Liver (tissue), 9 donors: Measurements from ENCODE around the gene CT45A10. TPM values are rescaled to one million over a fixed set of nuclear protein-coding genes. Genes with fewer than 3 reads are reported as not detected.

Experiments used
- DNase-seq: peaks from one replicate; pipeline ENCODE4 v3.0.0-alpha.2; 2017; ENCODE audit warnings: low spot score
- H3K27ac ChIP-seq, 2 donors: one replicate each; pipeline ENCODE4 v1.7.0; 2013; ENCODE audit warnings: inconsistent platforms in 2 of 2, low read length in 2 of 2, control low read depth in 1 of 2, low read depth in 1 of 2, mild to moderate bottlenecking in 1 of 2
- H3K27me3 ChIP-seq, 4 donors: one replicate each; pipeline versions ENCODE4 v1.6.1 to v1.7.0; 2013; ENCODE audit warnings: low read length in 3 of 4, inconsistent platforms in 1 of 4, mild to moderate bottlenecking in 1 of 4, moderate library complexity in 1 of 4; ENCODE audit not compliant: control insufficient read depth in 4 of 4, insufficient read depth in 4 of 4
- H3K36me3 ChIP-seq, 4 donors: one replicate each; pipeline versions ENCODE4 v1.6.1 to v1.7.0; 2013; ENCODE audit warnings: low read length in 3 of 4, mild to moderate bottlenecking in 3 of 4, low read depth in 1 of 4, moderate library complexity in 1 of 4; ENCODE audit not compliant: control insufficient read depth in 4 of 4, insufficient read depth in 3 of 4
- H3K4me1 ChIP-seq, 4 donors: one replicate each; pipeline versions ENCODE4 v1.6.1 to v1.7.0; 2013; ENCODE audit warnings: low read length in 3 of 4, mild to moderate bottlenecking in 3 of 4, moderate library complexity in 1 of 4; ENCODE audit not compliant: control insufficient read depth in 4 of 4, insufficient read depth in 4 of 4
- H3K4me3 ChIP-seq, 3 donors: one replicate each; pipeline versions ENCODE4 v1.6.1 to v1.7.0; 2013; ENCODE audit warnings: low read length in 3 of 3, control low read depth in 1 of 3, low read depth in 1 of 3, mild to moderate bottlenecking in 1 of 3
- H3K9ac ChIP-seq, 2 donors: one replicate each; pipeline ENCODE4 v1.7.0; 2013; ENCODE audit warnings: low read length in 2 of 2, mild to moderate bottlenecking in 2 of 2, moderate library complexity in 2 of 2, control low read depth in 1 of 2, low read depth in 1 of 2
- H3K9me3 ChIP-seq, 4 donors: one replicate each; pipeline versions ENCODE4 v1.6.1 to v1.7.0; 2013; ENCODE audit warnings: low read length in 3 of 4; ENCODE audit not compliant: control insufficient read depth in 4 of 4
- ATF3 ChIP-seq: IDR thresholded peaks from 2 replicates; pipeline ENCODE4 v1.6.1; 2016; ENCODE audit warnings: antibody characterized with exemption
- CTCF ChIP-seq: fragments of 150-350 bp; IDR thresholded peaks from 2 replicates; pipeline ENCODE4 v1.5.1; 2017; ENCODE audit warnings: improper control_type of control experiment, low read depth, low read length; ENCODE audit not compliant: missing input control
- EGR1 ChIP-seq, 2 donors: IDR thresholded peaks; 2 replicates each; pipeline ENCODE4 v1.6.1; 2016 to 2018; ENCODE audit warnings: antibody characterized with exemption in 2 of 2, low read depth in 2 of 2
- FOXA1 ChIP-seq: IDR thresholded peaks from 2 replicates; pipeline ENCODE4 v1.6.1; 2016; ENCODE audit warnings: antibody characterized with exemption
- FOXA2 ChIP-seq: IDR thresholded peaks from 2 replicates; pipeline ENCODE4 v1.6.1; 2016; ENCODE audit warnings: antibody characterized with exemption
- GABPA ChIP-seq, 2 donors: IDR thresholded peaks in 1 of 2; conservative IDR thresholded peaks in 1 of 2; 2 replicates each; pipeline ENCODE4 v1.6.1; 2016; ENCODE audit warnings: antibody characterized with exemption in 2 of 2, mild to moderate bottlenecking in 1 of 2, moderate library complexity in 1 of 2
- HNF4A ChIP-seq, 2 donors: conservative IDR thresholded peaks; 2 replicates each; pipeline ENCODE4 v1.6.1; 2016; ENCODE audit warnings: antibody characterized with exemption in 2 of 2, mild to moderate bottlenecking in 2 of 2
- HNF4G ChIP-seq: IDR thresholded peaks from 2 replicates; pipeline ENCODE4 v1.6.1; 2016; ENCODE audit warnings: antibody characterized with exemption
- JUND ChIP-seq, 2 donors: IDR thresholded peaks; 2 replicates each; pipeline ENCODE4 v1.6.1; 2016; ENCODE audit warnings: antibody characterized with exemption in 2 of 2
- MAX ChIP-seq: IDR thresholded peaks from 2 replicates; pipeline ENCODE4 v1.6.1; 2016; ENCODE audit warnings: antibody characterized with exemption
- NR2F2 ChIP-seq: IDR thresholded peaks from 2 replicates; pipeline ENCODE4 v1.6.1; 2016; ENCODE audit warnings: antibody characterized with exemption
- RAD21 ChIP-seq, 2 donors: IDR thresholded peaks; 2 replicates each; pipeline ENCODE4 v1.6.1; 2016; ENCODE audit warnings: antibody characterized with exemption in 2 of 2, mild to moderate bottlenecking in 2 of 2
- REST ChIP-seq: IDR thresholded peaks from 2 replicates; pipeline ENCODE4 v1.6.1; 2016; ENCODE audit warnings: antibody characterized with exemption, mild to moderate bottlenecking
- RXRA ChIP-seq, 2 donors: IDR thresholded peaks; 2 replicates each; pipeline ENCODE4 v1.6.1; 2017 to 2018; ENCODE audit warnings: antibody characterized with exemption in 2 of 2, mild to moderate bottlenecking in 1 of 2
- SP1 ChIP-seq: IDR thresholded peaks from 2 replicates; pipeline ENCODE4 v1.6.1; 2018; ENCODE audit warnings: antibody characterized with exemption, mild to moderate bottlenecking
- TAF1 ChIP-seq: conservative IDR thresholded peaks from 2 replicates; pipeline ENCODE4 v1.6.1; 2016; ENCODE audit warnings: antibody characterized with exemption, mild to moderate bottlenecking
- YY1 ChIP-seq: IDR thresholded peaks from 2 replicates; pipeline ENCODE4 v1.6.1; 2016; ENCODE audit warnings: antibody characterized with exemption, mild to moderate bottlenecking
- WGBS: extraction: QIAGEN DNeasy Blood & Tissue Kit; methylation state at CpG from one replicate; pipeline ENCODE4 v1.1.7; 2013; 5-methylcytosine and 5-hydroxymethylcytosine counted together
- polyA plus RNA-seq, 2 donors: library from polyadenylated mRNA; stranded (reverse) in 1 of 2; unstranded in 1 of 2; fragments of 200-250 nt in 1 of 2; fragments of >200 nt in 1 of 2; fragmentation: Nextera tagmentation in 1 of 2; extraction: Ambion mirVana in 1 of 2; gene quantifications; one replicate each; pipeline versions ENCODE4 v1.2.1 to v1.2.3, GENCODE V29; 2013 to 2015
- total RNA-seq, 2 donors: library from RNA; depleted of rRNA; stranded (reverse); fragments of >200 nt; gene quantifications; one replicate each; pipeline ENCODE4 v1.2.3, GENCODE V29; 2014
- TF ChIP-seq, protein P1 (sequence below): IDR thresholded peaks from 2 replicates; pipeline ENCODE4 v1.6.1; 2016; ENCODE audit warnings: antibody characterized with exemption
- donor health status: healthy.
- donor health status: healthy.
- donor health status: healthy.
- donor health status: healthy.
- donor health status: healthy.

The CT45A10 gene
- total and polyA plus RNA-seq, 4 donors = not detected

GRCh38 chrX:135910251-135910650 is 17.0 kb upstream of the CT45A10 start:
- Histone ChIP-seq H3K9me3 (peaks cover 0 to 3% (median 1%) of the 10 kb centered on the region in 4 donors), H3K27ac (no peak overlapping the region), H3K4me1 (no peaks in the 10 kb centered on the region), H3K9ac (no peak overlapping the region), H3K36me3 (no peaks in the 10 kb centered on the region), H3K4me3 (no peak overlapping the region), H3K27me3 (peaks cover 0 to 7% (median 0%) of the 10 kb centered on the region in 4 donors)
- TF ChIP-seq RXRA (IDR thresholded peaks at IDR 0.05) (no peak), HNF4G (no peak), GABPA (IDR thresholded peaks at IDR 0.05 in 1 of 2, conservative IDR thresholded peaks at IDR 0.05 in 1 of 2) (no peak), NR2F2 (no peak), MAX (no peak), SP1 (no peak), FOXA1 (no peak), YY1 (no peak), HNF4A (conservative IDR thresholded peaks at IDR 0.05) (no peak), JUND (IDR thresholded peaks at IDR 0.05) (no peak), CTCF (no peak), RAD21 (IDR thresholded peaks at IDR 0.05) (no peak), FOXA2 (no peak), ATF3 (no peak), TAF1 (no peak), EGR1 (IDR thresholded peaks at IDR 0.05; ENCODE audit: low read depth in 2 of 2) (no peak), REST (no peak)
- TF ChIP-seq, protein P1, sequence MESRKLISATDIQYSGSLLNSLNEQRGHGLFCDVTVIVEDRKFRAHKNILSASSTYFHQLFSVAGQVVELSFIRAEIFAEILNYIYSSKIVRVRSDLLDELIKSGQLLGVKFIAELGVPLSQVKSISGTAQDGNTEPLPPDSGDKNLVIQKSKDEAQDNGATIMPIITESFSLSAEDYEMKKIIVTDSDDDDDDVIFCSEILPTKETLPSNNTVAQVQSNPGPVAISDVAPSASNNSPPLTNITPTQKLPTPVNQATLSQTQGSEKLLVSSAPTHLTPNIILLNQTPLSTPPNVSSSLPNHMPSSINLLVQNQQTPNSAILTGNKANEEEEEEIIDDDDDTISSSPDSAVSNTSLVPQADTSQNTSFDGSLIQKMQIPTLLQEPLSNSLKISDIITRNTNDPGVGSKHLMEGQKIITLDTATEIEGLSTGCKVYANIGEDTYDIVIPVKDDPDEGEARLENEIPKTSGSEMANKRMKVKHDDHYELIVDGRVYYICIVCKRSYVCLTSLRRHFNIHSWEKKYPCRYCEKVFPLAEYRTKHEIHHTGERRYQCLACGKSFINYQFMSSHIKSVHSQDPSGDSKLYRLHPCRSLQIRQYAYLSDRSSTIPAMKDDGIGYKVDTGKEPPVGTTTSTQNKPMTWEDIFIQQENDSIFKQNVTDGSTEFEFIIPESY = no peak
- DNase-seq = no peak
- 83% methylated on average over 5 of the region's 5 CpGs for WGBS
